ENCODE measurements around the gene MS4A7.

MS4A7 gene

GRCh38 chr11:60433401-60433800, 55.1 kb downstream of the MS4A7 start:
- TF ChIP-seq CTCF (IDR thresholded peaks at IDR 0.05; ENCODE audit: poor library complexity, severe bottlenecking) = no peak
- H3K36me3 ChIP-seq (ENCODE audit: low read depth) = no peaks in the 10 kb centered on the region
- ATAC-seq (ENCODE audit: low read depth) (no peak), DNase-seq (ENCODE audit: low spot score) (no peak)
- H3K9me3 ChIP-seq (ENCODE audit: severe bottlenecking) = no peaks in the 10 kb centered on the region
- no peaks in the 10 kb centered on the region for H3K4me1 ChIP-seq (ENCODE audit: insufficient read depth, poor library complexity, severe bottlenecking)
- peaks cover 4% of the 10 kb centered on the region for H3K27me3 ChIP-seq (ENCODE audit: insufficient read depth, poor library complexity, severe bottlenecking)
- H3K4me3 ChIP-seq (ENCODE audit: severe bottlenecking) = no peak overlapping the region
- no peak overlapping the region for H3K27ac ChIP-seq (ENCODE audit: poor library complexity, severe bottlenecking)

All from RWPE2 (cell line).